ENCODE results near the gene LDHA.
"Not testable (repeated sequence)": the region's sequence is repeated elsewhere in the genome, so short reads cannot be mapped to it uniquely, and the experiment has no call there.

The LDHA gene

GRCh38 chr11:18394928-18395734 lies 768 bp downstream of the LDHA start:
- peak; percentile 57 for DNase-seq

GRCh38 chr11:18395735-18396504 lies 1.6 kb downstream of the LDHA start:
- peak; percentile 99 for DNase-seq

- no peak for DNase-seq
These were observed 3.6 kb downstream of the LDHA start for GRCh38 chr11:18397921-18398320.

GRCh38 chr11:18401077-18401476 lies 6.7 kb downstream of the LDHA start:
- DNase-seq: not testable (repeated sequence)

- no peak for DNase-seq
These were observed 9.7 kb downstream of the LDHA start for GRCh38 chr11:18404062-18404461.

GRCh38 chr11:18407400-18407799 lies 13.0 kb downstream of the LDHA start:
- not testable (repeated sequence) for DNase-seq

- DNase-seq: no peak
These were observed 14.4 kb downstream of the LDHA start for GRCh38 chr11:18408558-18409291.

GRCh38 chr11:18416459-18416858 lies 22.1 kb downstream of the LDHA start:
- DNase-seq: no peak

- DNase-seq: peak; percentile 38
These were observed 24.7 kb downstream of the LDHA start for GRCh38 chr11:18419040-18419439.

- DNase-seq: no peak
These were observed 25.7 kb downstream of the LDHA start for GRCh38 chr11:18420067-18420466.

- DNase-seq: no peak
These were observed 32.9 kb downstream of the LDHA start for GRCh38 chr11:18427240-18427639.

GRCh38 chr11:18429332-18429731 lies 35.0 kb downstream of the LDHA start:
- no peak for DNase-seq

GRCh38 chr11:18438691-18439090 lies 44.3 kb downstream of the LDHA start:
- no peak for DNase-seq

- no peak for DNase-seq
These were observed 54.9 kb downstream of the LDHA start for GRCh38 chr11:18449251-18449650.

- DNase-seq: no peak
These were observed 58.6 kb downstream of the LDHA start for GRCh38 chr11:18452927-18453326.

- DNase-seq: no peak
These were observed 61.5 kb downstream of the LDHA start, which contains the start of gene LDHAL6A for GRCh38 chr11:18455686-18456372. LDHAL6A (plus strand) TSS chr11:18455856; CDS start chr11:18456681, 825 bp downstream.

GRCh38 chr11:18457450-18457849 lies 63.1 kb downstream of the LDHA start:
- peak; percentile 5 for DNase-seq

All from hematopoietic multipotent progenitor cell treated with erythropoietin and hydrocortisone succinate and interleukin-3 and kit ligand, for 6 days (in vitro differentiated cells).